KMS-11 (cell line): ENCODE measurements around the gene SBSN.

Experiments
- H2AFZ ChIP-seq: fragments of 200-600 bp; sonication (generic); 2 replicates; pipeline ENCODE4 v1.6.1; 2016; ENCODE audit warnings: antibody characterized with exemption, mixed run types, low read depth
- H3K27ac ChIP-seq: fragments of 200-600 bp; sonication (generic); 2 replicates; pipeline ENCODE4 v1.6.1; 2016; ENCODE audit warnings: mild to moderate bottlenecking, mixed run types
- H3K27me3 ChIP-seq: fragments of 200-600 bp; sonication (generic); 2 replicates; pipeline ENCODE4 v1.6.1; 2017; ENCODE audit warnings: mild to moderate bottlenecking, low read depth, mixed run types, moderate library complexity; ENCODE audit not compliant: insufficient read depth
- H3K36me3 ChIP-seq: fragments of 200-600 bp; sonication (generic); 2 replicates; pipeline ENCODE4 v1.6.1; 2017; ENCODE audit warnings: mild to moderate bottlenecking, mixed run types; ENCODE audit not compliant: insufficient read depth
- H3K4me1 ChIP-seq: fragments of 200-600 bp; sonication (generic); 2 replicates; pipeline ENCODE4 v1.6.1; 2016; ENCODE audit warnings: mild to moderate bottlenecking, low read depth, mixed run types; ENCODE audit not compliant: poor library complexity, severe bottlenecking
- H3K4me2 ChIP-seq: fragments of 200-600 bp; sonication (generic); 2 replicates; pipeline ENCODE4 v1.7.0; 2016; ENCODE audit warnings: mild to moderate bottlenecking, mixed run types
- H3K4me3 ChIP-seq: fragments of 200-600 bp; sonication (generic); IDR thresholded peaks from 2 replicates; pipeline ENCODE4 v1.6.1; 2017; ENCODE audit warnings: low read depth, low read length, mixed read lengths; ENCODE audit not compliant: insufficient read depth
- H3K79me2 ChIP-seq: fragments of 200-600 bp; sonication (generic); 2 replicates; pipeline ENCODE4 v1.6.1; 2016; ENCODE audit warnings: low read depth, mixed run types; ENCODE audit not compliant: insufficient read depth
- H3K9ac ChIP-seq: fragments of 200-600 bp; sonication (generic); 2 replicates; pipeline ENCODE4 v1.6.1; 2016; ENCODE audit warnings: mild to moderate bottlenecking, mixed run types
- H4K20me1 ChIP-seq: fragments of 200-600 bp; sonication (generic); 2 replicates; pipeline ENCODE4 v1.6.1; 2016; ENCODE audit warnings: mild to moderate bottlenecking, mixed run types; ENCODE audit not compliant: insufficient read depth
- CTCF ChIP-seq: fragments of 200-600 bp; sonication (generic); conservative IDR thresholded peaks from 2 replicates; pipeline ENCODE4 v1.6.1; 2017; ENCODE audit warnings: low read depth, mild to moderate bottlenecking, antibody characterized with exemption, low read length, moderate library complexity, mixed read lengths

The SBSN gene

GRCh38 chr19:35545855-35546381 is 17.8 kb upstream of the SBSN start:
- H3K4me3 ChIP-seq, result peak overlapping the region; percentile 55
- H3K4me1 ChIP-seq, result peaks cover 14% of the 10 kb centered on the region
- peak overlapping the region; percentile 61 for H3K27ac ChIP-seq
- TF ChIP-seq CTCF, result no peak
- no peaks in the 10 kb centered on the region for H3K79me2 ChIP-seq
- H3K27me3 ChIP-seq, result no peaks in the 10 kb centered on the region
- no peaks in the 10 kb centered on the region for H4K20me1 ChIP-seq
- no peaks in the 10 kb centered on the region for H3K36me3 ChIP-seq
- H3K4me2 ChIP-seq, result peak overlapping the region; percentile 91
- peak overlapping the region; percentile 94 for H3K9ac ChIP-seq
- H2AFZ ChIP-seq, result peak overlapping the region; percentile 95

- TF ChIP-seq CTCF, result no peak
- no peaks in the 10 kb centered on the region for H4K20me1 ChIP-seq
- H3K4me2 ChIP-seq, result peak within 1 kb of the TSS; percentile 91
- peaks cover 14% of the 10 kb centered on the region for H3K4me1 ChIP-seq
- H3K79me2 ChIP-seq, result no peaks in the 10 kb centered on the region
- no peaks in the 10 kb centered on the region for H3K27me3 ChIP-seq
- peak within 1 kb of the TSS; percentile 95 for H2AFZ ChIP-seq
- H3K36me3 ChIP-seq, result no peaks in the 10 kb centered on the region
- H3K9ac ChIP-seq, result peak within 1 kb of the TSS; percentile 94
- H3K27ac ChIP-seq, result peak within 1 kb of the TSS; percentile 61
- H3K4me3 ChIP-seq, result peak within 1 kb of the TSS; percentile 55
These were observed 17.1 kb upstream of the SBSN start, which contains the start of gene TMEM147 for GRCh38 chr19:35545001-35545854. TSS of gene TMEM147 (plus strand) at chr19:35545626. CDS start at chr19:35545740, 114 bp downstream.

- Histone ChIP-seq H3K36me3 (no peaks in the 10 kb centered on the region), H3K79me2 (no peaks in the 10 kb centered on the region), H2AFZ (peak overlapping the region; percentile 95; the same call in 1 of the 2 replicates), H3K4me1 (peaks cover 14% of the 10 kb centered on the region), H3K27ac (no peak overlapping the region), H4K20me1 (no peaks in the 10 kb centered on the region), H3K4me3 (no peak overlapping the region), H3K27me3 (no peaks in the 10 kb centered on the region), H3K4me2 (peak overlapping the region; percentile 91), H3K9ac (no peak overlapping the region)
- no peak for TF ChIP-seq CTCF
These were observed 16.1 kb upstream of the SBSN start for GRCh38 chr19:35544110-35544802.

GRCh38 chr19:35543280-35544109 is 15.4 kb upstream of the SBSN start:
- Histone ChIP-seq H3K4me2 (no peak overlapping the region), H3K79me2 (no peaks in the 10 kb centered on the region)

More at GRCh38 chr19:35543280-35544109, 15.4 kb upstream of the SBSN start:
- no peak overlapping the region for H3K4me3 ChIP-seq
- no peak for TF ChIP-seq CTCF
- no peaks in the 10 kb centered on the region for H3K27me3 ChIP-seq
- no peaks in the 10 kb centered on the region for H4K20me1 ChIP-seq
- no peak overlapping the region for H3K27ac ChIP-seq
- no peak overlapping the region for H2AFZ ChIP-seq
- H3K36me3 ChIP-seq, result no peaks in the 10 kb centered on the region
- H3K9ac ChIP-seq, result no peak overlapping the region
- H3K4me1 ChIP-seq, result peaks cover 14% of the 10 kb centered on the region
